ENCODE data around the gene ATP8A2. TPM values are rescaled to one million over a fixed set of nuclear protein-coding genes. Genes with fewer than 3 reads are reported as not detected.

The ATP8A2 gene
- total and polyA plus RNA-seq, 2 of the 4 experiments (the other 2 are of a cell fraction) = 0.02 to 0.18 TPM

DNA sequence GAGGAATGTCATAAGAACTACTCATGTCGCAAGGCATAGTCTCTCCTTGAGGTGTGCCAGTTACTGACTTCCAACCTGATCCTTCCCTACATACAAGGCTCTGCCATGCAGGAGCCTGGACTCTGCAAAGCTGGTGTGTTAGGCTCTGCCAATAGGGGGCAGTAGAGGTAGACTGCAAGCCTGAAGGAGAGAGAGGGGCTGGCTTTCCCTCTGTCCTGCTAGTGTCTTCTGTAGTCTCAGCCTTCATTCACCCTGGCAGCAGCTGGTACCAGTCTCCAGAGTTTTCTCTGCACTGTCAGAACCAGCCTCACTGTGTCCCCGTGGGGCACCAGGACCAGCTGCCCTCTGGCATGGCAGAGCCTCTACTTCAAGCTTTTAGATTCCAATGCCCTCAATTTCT lies 665.5 kb downstream of the ATP8A2 start:
- ChIA-PET CTCF (no interaction called here), POLR2A (ENCODE audit: unreplicated experiment) (no interaction called here)
- TF ChIP-seq MAFK (IDR thresholded peaks at IDR 0.05; ENCODE audit: low read depth, low read length) = no peak
- TF ChIP-seq, protein P1, sequence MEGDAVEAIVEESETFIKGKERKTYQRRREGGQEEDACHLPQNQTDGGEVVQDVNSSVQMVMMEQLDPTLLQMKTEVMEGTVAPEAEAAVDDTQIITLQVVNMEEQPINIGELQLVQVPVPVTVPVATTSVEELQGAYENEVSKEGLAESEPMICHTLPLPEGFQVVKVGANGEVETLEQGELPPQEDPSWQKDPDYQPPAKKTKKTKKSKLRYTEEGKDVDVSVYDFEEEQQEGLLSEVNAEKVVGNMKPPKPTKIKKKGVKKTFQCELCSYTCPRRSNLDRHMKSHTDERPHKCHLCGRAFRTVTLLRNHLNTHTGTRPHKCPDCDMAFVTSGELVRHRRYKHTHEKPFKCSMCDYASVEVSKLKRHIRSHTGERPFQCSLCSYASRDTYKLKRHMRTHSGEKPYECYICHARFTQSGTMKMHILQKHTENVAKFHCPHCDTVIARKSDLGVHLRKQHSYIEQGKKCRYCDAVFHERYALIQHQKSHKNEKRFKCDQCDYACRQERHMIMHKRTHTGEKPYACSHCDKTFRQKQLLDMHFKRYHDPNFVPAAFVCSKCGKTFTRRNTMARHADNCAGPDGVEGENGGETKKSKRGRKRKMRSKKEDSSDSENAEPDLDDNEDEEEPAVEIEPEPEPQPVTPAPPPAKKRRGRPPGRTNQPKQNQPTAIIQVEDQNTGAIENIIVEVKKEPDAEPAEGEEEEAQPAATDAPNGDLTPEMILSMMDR (conservative IDR thresholded peaks at IDR 0.05; ENCODE audit: low read depth, low read length) = 0 out of 2 replicates have a peak, but pooled peaks have one; percentile 6
- H3K4ac ChIP-seq (ENCODE audit: low read depth, low read length) = no peak overlapping the region
- H3K4me2 ChIP-seq (ENCODE audit: low read depth, low read length) = no peak overlapping the region
- H2AK5ac ChIP-seq (ENCODE audit: low read depth, low read length) = no peak overlapping the region
- no peak overlapping the region for H4K91ac ChIP-seq (ENCODE audit: insufficient read depth, low read depth, low read length)
- H3K4me3 ChIP-seq (ENCODE audit: insufficient read depth, low read depth, low read length) = no peak overlapping the region
- no peak overlapping the region for H3K27ac ChIP-seq (ENCODE audit: insufficient read depth, low read length)
- 20% methylated on average over 1 of the region's 2 CpGs; no CpG with 5 or more reads in 1 of the 2 experiments for WGBS, 2 experiments (ENCODE audit: extremely low coverage in 2 of 2, insufficient read length in 1 of 2)
- no peaks in the 10 kb centered on the region for H3K36me3 ChIP-seq (ENCODE audit: control insufficient read depth, insufficient read depth, low read length)
- H3K9ac ChIP-seq (ENCODE audit: low read depth, low read length) = no peak overlapping the region
- no TSS peak for BruUV-seq (replicated peaks)
- H2AFZ ChIP-seq (replicated peaks; ENCODE audit: low read length, poor library complexity) = no peak overlapping the region
- no peaks in the 10 kb centered on the region for H4K20me1 ChIP-seq (ENCODE audit: insufficient read depth, low read length)
- H3K9me3 ChIP-seq (ENCODE audit: control insufficient read depth, insufficient read depth, low read length) = no peaks in the 10 kb centered on the region
- no peak overlapping the region for H2BK120ac ChIP-seq (ENCODE audit: low read depth, low read length)
- no peak overlapping the region for H4K8ac ChIP-seq (ENCODE audit: low read depth in 2 of 2, low read length in 2 of 2)
- H3K27me3 ChIP-seq (ENCODE audit: control insufficient read depth, insufficient read depth, low read length) = no peaks in the 10 kb centered on the region
- no peak overlapping the region for H3K56ac ChIP-seq (ENCODE audit: extremely low read depth, insufficient read depth, low read length)
- no peak overlapping the region for H3K23ac ChIP-seq (ENCODE audit: low read depth, low read length)
- in situ Hi-C loops (cut with MboI; ENCODE audit: low sequenced_read_pairs) (no loop called here), intact Hi-C loops (cut with micrococcal nuclease) (no loop called here), dilution Hi-C loops (cut with HindIII; ENCODE audit: low sequenced_read_pairs, unreplicated experiment) (no loop called here)
- no peak overlapping the region for H4K5ac ChIP-seq (ENCODE audit: low read depth, low read length)
- no peak overlapping the region for H2BK5ac ChIP-seq (ENCODE audit: low read depth, low read length, poor library complexity, severe bottlenecking)
- DNase-seq (no peak), ATAC-seq (ENCODE audit: low read depth) (no peak)
- no peak overlapping the region for H3K18ac ChIP-seq (ENCODE audit: low read depth, low read length)
- no peaks in the 10 kb centered on the region for H3K9me1 ChIP-seq (ENCODE audit: insufficient read depth, low read length)
- no peak overlapping the region for H2BK20ac ChIP-seq (ENCODE audit: low read depth, low read length)
- no peak overlapping the region for H2AK9ac ChIP-seq (replicated peaks; ENCODE audit: low read depth, low read length, poor library complexity)
- H3K79me1 ChIP-seq (ENCODE audit: low read depth in 1 of 2, low read length in 2 of 2) = no peaks in the 10 kb centered on the region
- H3K4me1 ChIP-seq (ENCODE audit: control insufficient read depth, insufficient read depth, low read length) = no peaks in the 10 kb centered on the region
- H3K14ac ChIP-seq (replicated peaks; ENCODE audit: low read depth, low read length) = no peak overlapping the region
- no peak overlapping the region for H2BK15ac ChIP-seq (ENCODE audit: low read depth, low read length)
